ENCODE data around the gene IL13RA1.

DNA sequence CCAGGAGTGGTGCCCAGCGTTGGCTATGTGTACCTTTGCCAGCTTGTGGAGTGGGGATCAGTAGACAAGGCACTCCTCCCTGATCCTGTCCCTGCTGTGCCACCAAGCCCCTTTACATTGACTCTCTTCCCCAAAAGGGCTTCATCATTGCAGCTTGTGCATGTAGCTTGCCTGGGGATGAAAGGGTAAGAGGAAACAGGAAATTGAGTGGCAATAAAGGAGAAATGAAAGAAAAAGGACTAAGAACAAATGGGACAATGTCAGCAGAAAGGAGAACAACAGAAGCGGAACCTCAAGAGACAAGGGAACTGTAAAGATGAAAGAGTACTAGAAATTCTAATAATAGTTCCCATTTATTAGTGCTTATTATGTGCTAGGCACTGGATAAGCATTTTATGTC, 8.7 kb upstream of the IL13RA1 start:
- TF ChIP-seq, protein P1, sequence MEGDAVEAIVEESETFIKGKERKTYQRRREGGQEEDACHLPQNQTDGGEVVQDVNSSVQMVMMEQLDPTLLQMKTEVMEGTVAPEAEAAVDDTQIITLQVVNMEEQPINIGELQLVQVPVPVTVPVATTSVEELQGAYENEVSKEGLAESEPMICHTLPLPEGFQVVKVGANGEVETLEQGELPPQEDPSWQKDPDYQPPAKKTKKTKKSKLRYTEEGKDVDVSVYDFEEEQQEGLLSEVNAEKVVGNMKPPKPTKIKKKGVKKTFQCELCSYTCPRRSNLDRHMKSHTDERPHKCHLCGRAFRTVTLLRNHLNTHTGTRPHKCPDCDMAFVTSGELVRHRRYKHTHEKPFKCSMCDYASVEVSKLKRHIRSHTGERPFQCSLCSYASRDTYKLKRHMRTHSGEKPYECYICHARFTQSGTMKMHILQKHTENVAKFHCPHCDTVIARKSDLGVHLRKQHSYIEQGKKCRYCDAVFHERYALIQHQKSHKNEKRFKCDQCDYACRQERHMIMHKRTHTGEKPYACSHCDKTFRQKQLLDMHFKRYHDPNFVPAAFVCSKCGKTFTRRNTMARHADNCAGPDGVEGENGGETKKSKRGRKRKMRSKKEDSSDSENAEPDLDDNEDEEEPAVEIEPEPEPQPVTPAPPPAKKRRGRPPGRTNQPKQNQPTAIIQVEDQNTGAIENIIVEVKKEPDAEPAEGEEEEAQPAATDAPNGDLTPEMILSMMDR (IDR thresholded peaks at IDR 0.05; ENCODE audit: low read depth, low read length, missing input control), result no peak
- no peak for TF ChIP-seq GABPA (IDR thresholded peaks at IDR 0.05 in 1 of 2, conservative IDR thresholded peaks at IDR 0.05 in 1 of 2)
- TF ChIP-seq MAX (IDR thresholded peaks at IDR 0.05), result no peak
- TF ChIP-seq RAD21 (IDR thresholded peaks at IDR 0.05), result no peak
- TF ChIP-seq, protein P2, sequence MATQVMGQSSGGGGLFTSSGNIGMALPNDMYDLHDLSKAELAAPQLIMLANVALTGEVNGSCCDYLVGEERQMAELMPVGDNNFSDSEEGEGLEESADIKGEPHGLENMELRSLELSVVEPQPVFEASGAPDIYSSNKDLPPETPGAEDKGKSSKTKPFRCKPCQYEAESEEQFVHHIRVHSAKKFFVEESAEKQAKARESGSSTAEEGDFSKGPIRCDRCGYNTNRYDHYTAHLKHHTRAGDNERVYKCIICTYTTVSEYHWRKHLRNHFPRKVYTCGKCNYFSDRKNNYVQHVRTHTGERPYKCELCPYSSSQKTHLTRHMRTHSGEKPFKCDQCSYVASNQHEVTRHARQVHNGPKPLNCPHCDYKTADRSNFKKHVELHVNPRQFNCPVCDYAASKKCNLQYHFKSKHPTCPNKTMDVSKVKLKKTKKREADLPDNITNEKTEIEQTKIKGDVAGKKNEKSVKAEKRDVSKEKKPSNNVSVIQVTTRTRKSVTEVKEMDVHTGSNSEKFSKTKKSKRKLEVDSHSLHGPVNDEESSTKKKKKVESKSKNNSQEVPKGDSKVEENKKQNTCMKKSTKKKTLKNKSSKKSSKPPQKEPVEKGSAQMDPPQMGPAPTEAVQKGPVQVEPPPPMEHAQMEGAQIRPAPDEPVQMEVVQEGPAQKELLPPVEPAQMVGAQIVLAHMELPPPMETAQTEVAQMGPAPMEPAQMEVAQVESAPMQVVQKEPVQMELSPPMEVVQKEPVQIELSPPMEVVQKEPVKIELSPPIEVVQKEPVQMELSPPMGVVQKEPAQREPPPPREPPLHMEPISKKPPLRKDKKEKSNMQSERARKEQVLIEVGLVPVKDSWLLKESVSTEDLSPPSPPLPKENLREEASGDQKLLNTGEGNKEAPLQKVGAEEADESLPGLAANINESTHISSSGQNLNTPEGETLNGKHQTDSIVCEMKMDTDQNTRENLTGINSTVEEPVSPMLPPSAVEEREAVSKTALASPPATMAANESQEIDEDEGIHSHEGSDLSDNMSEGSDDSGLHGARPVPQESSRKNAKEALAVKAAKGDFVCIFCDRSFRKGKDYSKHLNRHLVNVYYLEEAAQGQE (IDR thresholded peaks at IDR 0.05), result no peak
- no peak for TF ChIP-seq SP1 (IDR thresholded peaks at IDR 0.05)
- no peak for TF ChIP-seq NR2F2 (IDR thresholded peaks at IDR 0.05)
- TF ChIP-seq JUND (IDR thresholded peaks at IDR 0.05), result no peak
- TF ChIP-seq, protein P3, sequence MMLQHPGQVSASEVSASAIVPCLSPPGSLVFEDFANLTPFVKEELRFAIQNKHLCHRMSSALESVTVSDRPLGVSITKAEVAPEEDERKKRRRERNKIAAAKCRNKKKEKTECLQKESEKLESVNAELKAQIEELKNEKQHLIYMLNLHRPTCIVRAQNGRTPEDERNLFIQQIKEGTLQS (IDR thresholded peaks at IDR 0.05), result no peak
- TF ChIP-seq EGR1 (IDR thresholded peaks at IDR 0.05; ENCODE audit: low read depth in 2 of 2), result no peak
- TF ChIP-seq HNF4G (IDR thresholded peaks at IDR 0.05), result no peak
- TF ChIP-seq TAF1 (conservative IDR thresholded peaks at IDR 0.05), result no peak
- no peak for TF ChIP-seq YY1 (IDR thresholded peaks at IDR 0.05)

All from liver (tissue), 3 donors.